K562 (cell line): ENCODE data around the gene IRAK2. TPM values are rescaled to one million over a fixed set of nuclear protein-coding genes. Genes with fewer than 3 reads are reported as not detected.

Source experiments
- CCNT2 ChIP-seq: IDR thresholded peaks from 2 replicates; pipeline ENCODE4 v1.6.1; 2011; ENCODE audit warnings: borderline replicate concordance, low read depth, mild to moderate bottlenecking, moderate library complexity, mixed read lengths, low read length; ENCODE audit not compliant: insufficient read length; ENCODE audit errors: extremely low read depth
- CREM ChIP-seq: IDR thresholded peaks from 2 replicates; pipeline ENCODE4 v1.6.1; 2014; ENCODE audit warnings: antibody characterized with exemption, low read depth
- CSDE1 ChIP-seq, 2 experiments: fragments of 450-650 bp; IDR thresholded peaks; 2 replicates each; pipeline ENCODE4 v1.6.1; 2016; ENCODE audit warnings: mild to moderate bottlenecking in 1 of 2
- DDX20 ChIP-seq: fragments of 450-650 bp; IDR thresholded peaks from 2 replicates; pipeline ENCODE4 v1.6.1; 2016; ENCODE audit warnings: missing genetic modification characterization, low read depth, mild to moderate bottlenecking, missing compliant biosample characterization, moderate library complexity
- ELF1 ChIP-seq: fragments of 200-800 bp; sonication (Bioruptor generic); IDR thresholded peaks from 2 replicates; pipeline ENCODE4 v1.6.1; 2016; ENCODE audit warnings: missing genetic modification characterization, missing compliant biosample characterization
- GTF2E2 ChIP-seq: fragments of 200-800 bp; sonication (Bioruptor generic); IDR thresholded peaks from 2 replicates; pipeline ENCODE4 v1.6.1; 2016; ENCODE audit warnings: missing genetic modification characterization, missing compliant biosample characterization
- KDM4B ChIP-seq, 2 experiments: fragments of 450-650 bp in 1 of 2; sonication (generic) in 1 of 2; IDR thresholded peaks; 2 replicates each; pipeline ENCODE4 v1.6.1; 2016 to 2017; ENCODE audit warnings: borderline replicate concordance in 2 of 2, antibody characterized with exemption in 1 of 2, low read depth in 1 of 2, mild to moderate bottlenecking in 1 of 2
- KLF16 ChIP-seq: IDR thresholded peaks from 2 replicates; pipeline ENCODE4 v1.6.1; 2016; ENCODE audit warnings: antibody characterized with exemption
- MAFK ChIP-seq: IDR thresholded peaks from 2 replicates; pipeline ENCODE4 v1.6.1; 2011; ENCODE audit warnings: low read length, improper control_type of control experiment
- NR2C1 ChIP-seq, 2 experiments: fragments of 450-650 bp; IDR thresholded peaks; 2 replicates each; pipeline ENCODE4 v1.6.1; 2017; ENCODE audit warnings: mild to moderate bottlenecking in 2 of 2, antibody characterized with exemption in 1 of 2, inconsistent platforms in 1 of 2, missing compliant biosample characterization in 1 of 2, missing genetic modification characterization in 1 of 2
- SETDB1 ChIP-seq: IDR thresholded peaks from one replicate; pipeline ENCODE4 v1.6.1; 2012; ENCODE audit warnings: low read length, control low read depth, inconsistent platforms
- SIRT6 ChIP-seq: IDR thresholded peaks from one replicate; pipeline ENCODE4 v1.6.1; 2012; ENCODE audit warnings: low read depth, mild to moderate bottlenecking, control low read depth, inconsistent platforms, low read length, moderate library complexity
- SMAD1 ChIP-seq: fragments of 150-350 bp; IDR thresholded peaks from 2 replicates; pipeline ENCODE4 v1.6.1; 2014; ENCODE audit warnings: low read length, low read depth; ENCODE audit not compliant: partially characterized antibody
- SMARCA5 ChIP-seq: fragments of 450-650 bp; IDR thresholded peaks from 2 replicates; pipeline ENCODE4 v1.6.1; 2016
- ZBED1 ChIP-seq: IDR thresholded peaks from 2 replicates; pipeline ENCODE4 v1.6.1; 2014
- ZNF217 ChIP-seq: sonication (generic); formaldehyde crosslinking; IDR thresholded peaks from 2 replicates; pipeline ENCODE4 v1.8.0; 2022; ENCODE audit warnings: mild to moderate bottlenecking, missing genetic modification reagents
- ZNF263 ChIP-seq: sonication (generic); formaldehyde crosslinking; IDR thresholded peaks from 2 replicates; pipeline ENCODE4 v1.8.0; 2022; ENCODE audit warnings: mild to moderate bottlenecking, missing genetic modification reagents, borderline replicate concordance
- ZNF507 ChIP-seq: conservative IDR thresholded peaks from 2 replicates; pipeline ENCODE4 v1.6.1; 2017; ENCODE audit warnings: missing genetic modification characterization, missing compliant biosample characterization
- ZNF551 ChIP-seq: fragments of 250-450 bp; sonication (Bioruptor Pico); IDR thresholded peaks from 2 replicates; pipeline ENCODE4 v1.5.0; 2021; ENCODE audit warnings: mild to moderate bottlenecking, moderate library complexity
- ZNF778 ChIP-seq: fragments of 450-650 bp; formaldehyde crosslinking; IDR thresholded peaks from 2 replicates; pipeline ENCODE4 v1.4.0; 2020; ENCODE audit warnings: mild to moderate bottlenecking, moderate library complexity
- polyA plus RNA-seq, 8 experiments: library from polyadenylated mRNA; depleted of rRNA in 4 of 8; stranded (reverse) in 5 of 8; unstranded in 3 of 8; fragments of >200 nt; fragmentation: Nextera tagmentation in 2 of 8; fragmentation: Illumina TruSeq in 1 of 8; extraction: Ambion mirVana in 2 of 8; extraction: Trizol in 1 of 8; gene quantifications; 2 replicates each; pipeline versions ENCODE4 v1.2.1 to v1.2.3, GENCODE V29; 2011 to 2014; ENCODE audit warnings: inconsistent platforms in 1 of 8, missing spikeins in 1 of 8
- total RNA-seq, 7 experiments: library from RNA; depleted of rRNA in 6 of 7; stranded (reverse); fragments of >200 nt in 6 of 7; fragmentation: Illumina TruSeq in 2 of 7; extraction: Trizol in 2 of 7; gene quantifications; 2 replicates each; pipeline versions ENCODE4 v1.2.1 to v1.2.3, GENCODE V29; 2011 to 2021; ENCODE audit warnings: low replicate concordance in 1 of 7
- TF ChIP-seq, protein P1 (sequence below): sonication (generic); formaldehyde crosslinking; IDR thresholded peaks from 2 replicates; pipeline ENCODE4 v1.4.0; 2020; ENCODE audit warnings: mild to moderate bottlenecking, missing genetic modification reagents
- TF ChIP-seq, protein P2 (sequence below): fragments of 250-450 bp; sonication (Bioruptor Pico); IDR thresholded peaks from 2 replicates; pipeline ENCODE4 v1.5.1; 2021; ENCODE audit warnings: mild to moderate bottlenecking
- TF ChIP-seq, protein P3 (sequence below): fragments of 450-650 bp; IDR thresholded peaks from one replicate; pipeline ENCODE4 v1.6.1; 2018; ENCODE audit warnings: mild to moderate bottlenecking, moderate library complexity; ENCODE audit not compliant: partially characterized antibody
- TF ChIP-seq, protein P4 (sequence below): fragments of 450-650 bp; formaldehyde crosslinking; IDR thresholded peaks from 2 replicates; pipeline ENCODE4 v1.4.0; 2020; ENCODE audit warnings: mild to moderate bottlenecking

IRAK2 gene
- total and polyA plus RNA-seq, 9 of the 15 experiments (the other 6 are each of a cell fraction or from before 2014, with no cell fraction given) = 0.42 to 4.4 (median 2.7) TPM

DNA sequence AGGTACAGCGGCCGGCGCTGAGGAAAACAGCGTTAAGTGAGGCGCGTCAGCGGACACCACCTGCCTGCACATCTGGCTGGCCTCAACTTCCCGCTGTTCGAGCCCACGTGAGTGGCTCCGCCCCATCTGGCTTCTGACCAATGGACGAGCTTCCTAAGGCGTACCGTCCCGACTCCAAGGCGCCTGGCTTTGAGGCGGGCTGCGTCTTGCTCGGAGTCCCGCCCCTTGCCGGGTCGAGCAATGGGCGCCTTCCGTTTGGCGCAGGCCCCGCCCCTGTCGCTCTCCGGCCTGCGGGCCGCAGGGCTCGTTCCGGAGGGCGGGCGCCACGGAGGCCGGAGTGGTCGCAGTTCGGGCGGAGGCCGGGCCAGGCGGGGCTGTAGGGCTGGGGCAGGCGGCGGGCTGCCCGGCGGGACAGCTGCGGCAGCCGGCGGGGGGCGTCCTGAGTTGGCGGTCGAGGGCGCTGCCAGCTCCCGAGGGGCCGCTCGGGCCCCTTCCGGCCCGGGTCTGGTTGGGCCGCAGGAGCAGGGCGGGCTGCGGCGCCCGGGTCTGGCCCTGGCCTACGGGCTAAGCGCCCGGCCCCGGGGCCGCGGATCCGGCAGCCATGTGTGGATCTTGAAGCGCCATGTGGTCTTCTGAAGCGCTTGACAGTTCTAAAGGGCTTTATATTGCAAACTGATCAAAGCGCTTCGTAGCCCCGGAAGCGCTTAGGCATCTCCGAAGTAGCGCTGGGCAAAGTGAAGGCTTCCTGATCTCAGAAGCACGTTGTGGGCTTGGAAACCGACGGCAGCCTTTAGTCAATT, 83.7 kb downstream of the IRAK2 start, which contains the start of gene TATDN2 (continued):
- TF ChIP-seq, protein P1, sequence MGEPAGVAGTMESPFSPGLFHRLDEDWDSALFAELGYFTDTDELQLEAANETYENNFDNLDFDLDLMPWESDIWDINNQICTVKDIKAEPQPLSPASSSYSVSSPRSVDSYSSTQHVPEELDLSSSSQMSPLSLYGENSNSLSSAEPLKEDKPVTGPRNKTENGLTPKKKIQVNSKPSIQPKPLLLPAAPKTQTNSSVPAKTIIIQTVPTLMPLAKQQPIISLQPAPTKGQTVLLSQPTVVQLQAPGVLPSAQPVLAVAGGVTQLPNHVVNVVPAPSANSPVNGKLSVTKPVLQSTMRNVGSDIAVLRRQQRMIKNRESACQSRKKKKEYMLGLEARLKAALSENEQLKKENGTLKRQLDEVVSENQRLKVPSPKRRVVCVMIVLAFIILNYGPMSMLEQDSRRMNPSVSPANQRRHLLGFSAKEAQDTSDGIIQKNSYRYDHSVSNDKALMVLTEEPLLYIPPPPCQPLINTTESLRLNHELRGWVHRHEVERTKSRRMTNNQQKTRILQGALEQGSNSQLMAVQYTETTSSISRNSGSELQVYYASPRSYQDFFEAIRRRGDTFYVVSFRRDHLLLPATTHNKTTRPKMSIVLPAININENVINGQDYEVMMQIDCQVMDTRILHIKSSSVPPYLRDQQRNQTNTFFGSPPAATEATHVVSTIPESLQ (CRISPR knock-in tag) = peak; percentile 91; the same call in 1 of the 2 replicates
- TF ChIP-seq DDX20 (tag) (no peak), NR2C1 (IDR thresholded peaks at IDR 0.05) (no peak), NR2C1 (tag; IDR thresholded peaks at IDR 0.05) (peak; percentile 15; the same call in 1 of the 2 replicates), ZBED1 (no peak), SMARCA5 (no peak), ZNF551 (CRISPR knock-in tag) (no peak), ZNF217 (CRISPR knock-in tag) (no peak), ZNF263 (CRISPR knock-in tag) (peak; percentile 38; the same call in 1 of the 2 replicates), GTF2E2 (tag) (peak; percentile 78; the same call in 1 of the 2 replicates), CREM (peak; percentile 82), ZNF778 (CRISPR knock-in tag) (no peak), MAFK (no peak), SIRT6 (no peak), ZNF507 (tag) (no peak), KLF16 (no peak), ELF1 (tag) (peak; percentile 85), CSDE1 (IDR thresholded peaks at IDR 0.05) (no peak), SETDB1 (no peak), SMAD1 (no peak), KDM4B (IDR thresholded peaks at IDR 0.05; ENCODE audit: borderline replicate concordance in 2 of 2, low read depth in 1 of 2) (no peak), CCNT2 (peak; percentile 69)
- TF ChIP-seq, protein P2, sequence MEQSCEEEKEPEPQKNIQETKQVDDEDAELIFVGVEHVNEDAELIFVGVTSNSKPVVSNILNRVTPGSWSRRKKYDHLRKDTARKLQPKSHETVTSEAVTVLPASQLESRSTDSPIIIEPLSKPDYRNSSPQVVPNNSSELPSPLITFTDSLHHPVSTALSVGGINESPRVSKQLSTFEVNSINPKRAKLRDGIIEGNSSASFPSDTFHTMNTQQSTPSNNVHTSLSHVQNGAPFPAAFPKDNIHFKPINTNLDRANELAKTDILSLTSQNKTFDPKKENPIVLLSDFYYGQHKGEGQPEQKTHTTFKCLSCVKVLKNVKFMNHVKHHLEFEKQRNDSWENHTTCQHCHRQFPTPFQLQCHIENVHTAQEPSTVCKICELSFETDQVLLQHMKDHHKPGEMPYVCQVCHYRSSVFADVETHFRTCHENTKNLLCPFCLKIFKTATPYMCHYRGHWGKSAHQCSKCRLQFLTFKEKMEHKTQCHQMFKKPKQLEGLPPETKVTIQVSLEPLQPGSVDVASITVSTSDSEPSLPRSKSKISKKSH (CRISPR knock-in tag) = no peak
- TF ChIP-seq, protein P3, sequence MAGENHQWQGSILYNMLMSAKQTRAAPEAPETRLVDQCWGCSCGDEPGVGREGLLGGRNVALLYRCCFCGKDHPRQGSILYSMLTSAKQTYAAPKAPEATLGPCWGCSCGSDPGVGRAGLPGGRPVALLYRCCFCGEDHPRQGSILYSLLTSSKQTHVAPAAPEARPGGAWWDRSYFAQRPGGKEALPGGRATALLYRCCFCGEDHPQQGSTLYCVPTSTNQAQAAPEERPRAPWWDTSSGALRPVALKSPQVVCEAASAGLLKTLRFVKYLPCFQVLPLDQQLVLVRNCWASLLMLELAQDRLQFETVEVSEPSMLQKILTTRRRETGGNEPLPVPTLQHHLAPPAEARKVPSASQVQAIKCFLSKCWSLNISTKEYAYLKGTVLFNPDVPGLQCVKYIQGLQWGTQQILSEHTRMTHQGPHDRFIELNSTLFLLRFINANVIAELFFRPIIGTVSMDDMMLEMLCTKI = no peak
- TF ChIP-seq, protein P4, sequence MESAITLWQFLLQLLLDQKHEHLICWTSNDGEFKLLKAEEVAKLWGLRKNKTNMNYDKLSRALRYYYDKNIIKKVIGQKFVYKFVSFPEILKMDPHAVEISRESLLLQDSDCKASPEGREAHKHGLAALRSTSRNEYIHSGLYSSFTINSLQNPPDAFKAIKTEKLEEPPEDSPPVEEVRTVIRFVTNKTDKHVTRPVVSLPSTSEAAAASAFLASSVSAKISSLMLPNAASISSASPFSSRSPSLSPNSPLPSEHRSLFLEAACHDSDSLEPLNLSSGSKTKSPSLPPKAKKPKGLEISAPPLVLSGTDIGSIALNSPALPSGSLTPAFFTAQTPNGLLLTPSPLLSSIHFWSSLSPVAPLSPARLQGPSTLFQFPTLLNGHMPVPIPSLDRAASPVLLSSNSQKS (CRISPR knock-in tag) = no peak
